Measurements from ENCODE around the gene WDR91.

Gene WDR91

GRCh38 chr7:135205850-135206249 is 5.5 kb downstream of the WDR91 start:
- TF ChIP-seq CTCF (IDR thresholded peaks at IDR 0.05; ENCODE audit: low read depth, low read length) = no peak
- DNase-seq (ENCODE audit: extremely low read depth, low read depth) = no peak

GRCh38 chr7:135204876-135205275 is 6.5 kb downstream of the WDR91 start:
- DNase-seq (ENCODE audit: extremely low read depth, low read depth) = no peak
- TF ChIP-seq CTCF (IDR thresholded peaks at IDR 0.05; ENCODE audit: low read depth, low read length) = no peak

DNA sequence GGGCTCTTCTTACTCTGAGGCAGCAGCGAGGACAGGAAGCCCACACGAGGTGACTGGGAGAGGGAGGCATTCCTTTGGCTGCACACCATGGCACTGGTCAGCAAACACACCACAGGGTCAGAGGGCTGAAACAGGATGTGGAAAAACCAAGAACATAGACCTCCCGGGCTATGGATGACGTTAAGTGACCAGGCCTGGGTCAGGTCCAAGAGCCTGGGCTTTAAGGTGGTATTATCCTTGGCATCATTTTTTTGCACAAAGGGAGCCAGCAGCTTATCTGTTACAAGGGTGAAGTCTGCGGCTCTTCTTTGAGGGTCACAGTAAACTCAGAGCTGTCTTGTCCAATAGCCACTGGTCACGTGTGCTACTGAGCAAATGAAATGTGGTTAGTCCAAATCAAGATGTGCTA is 7.0 kb downstream of the WDR91 start:
- no peak for TF ChIP-seq CTCF (IDR thresholded peaks at IDR 0.05; ENCODE audit: low read depth, low read length)
- DNase-seq (ENCODE audit: extremely low read depth, low read depth) = no peak

DNA sequence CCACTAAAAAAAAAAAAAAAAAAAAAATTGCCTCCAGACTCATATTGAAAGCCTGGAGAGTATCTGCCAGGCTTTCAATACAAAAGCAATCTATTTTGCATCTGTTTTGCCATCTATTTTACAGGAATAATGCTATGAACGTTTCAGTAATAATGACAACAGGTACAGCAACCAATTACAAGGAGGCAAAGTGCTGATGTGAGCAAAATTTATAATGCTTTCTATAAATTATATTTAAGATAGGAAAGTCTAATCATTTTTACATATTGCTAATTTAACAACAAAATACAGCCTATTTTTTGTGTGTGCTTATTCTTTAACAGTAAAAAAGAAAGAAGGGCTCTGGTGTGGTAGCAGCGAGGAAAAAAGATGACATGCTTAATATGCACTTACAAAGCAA is 10.0 kb downstream of the WDR91 start:
- no peak for TF ChIP-seq CTCF (IDR thresholded peaks at IDR 0.05; ENCODE audit: low read depth, low read length)
- DNase-seq (ENCODE audit: extremely low read depth, low read depth) = no peak

- no peak for TF ChIP-seq CTCF (IDR thresholded peaks at IDR 0.05; ENCODE audit: low read depth, low read length)
- no peak for DNase-seq (ENCODE audit: extremely low read depth, low read depth)
Measured at GRCh38 chr7:135200821-135201331, 10.4 kb downstream of the WDR91 start.

- no peak for TF ChIP-seq CTCF (IDR thresholded peaks at IDR 0.05; ENCODE audit: low read depth, low read length)
Measured at GRCh38 chr7:135199439-135199838, 11.9 kb downstream of the WDR91 start.

GRCh38 chr7:135197906-135198655 is 13.2 kb downstream of the WDR91 start:
- no peak for TF ChIP-seq CTCF (IDR thresholded peaks at IDR 0.05; ENCODE audit: low read depth, low read length)

More at GRCh38 chr7:135199439-135199838, 11.9 kb downstream of the WDR91 start:
- DNase-seq (ENCODE audit: extremely low read depth, low read depth) = no peak

More at GRCh38 chr7:135197906-135198655, 13.2 kb downstream of the WDR91 start:
- DNase-seq (ENCODE audit: extremely low read depth, low read depth) = no peak
